CD8-positive, alpha-beta memory T cell (primary cell): ENCODE measurements around the gene SCN8A. TPM values are rescaled to one million over a fixed set of nuclear protein-coding genes. Genes with fewer than 3 reads are reported as not detected.

ENCODE experiments used
- CTCF ChIA-PET: fragments of 350-600 bp; sonication (Branson Sonifier 250); formaldehyde crosslinking; loops from one replicate; lab custom pipeline; 2021; ENCODE audit warnings: antibody characterized with exemption; lab: Charles Lee
- POLR2A ChIA-PET: fragments of 350-600 bp; sonication (Branson Sonifier 250); formaldehyde crosslinking; loops from one replicate; lab custom pipeline; 2021; ENCODE audit warnings: antibody characterized with exemption; lab: Charles Lee
- DNase-seq, 5 donors: peaks; one replicate each; pipeline versions ENCODE4 v3.0.0 to v3.0.0-alpha.2; 2020 to 2022; ENCODE audit warnings: mixed read lengths in 1 of 5
- H3K27ac ChIP-seq: one replicate; pipeline ENCODE4 v1.7.0; 2013; ENCODE audit warnings: low read depth, mild to moderate bottlenecking, low read length, moderate library complexity
- H3K27me3 ChIP-seq: 2 replicates; pipeline ENCODE4 v1.7.0; 2013; ENCODE audit warnings: low read length, mild to moderate bottlenecking; ENCODE audit not compliant: insufficient read depth, poor library complexity, severe bottlenecking
- H3K36me3 ChIP-seq: 2 replicates; pipeline ENCODE4 v1.7.0; 2013; ENCODE audit warnings: mild to moderate bottlenecking, low read length, moderate library complexity; ENCODE audit not compliant: insufficient read depth
- H3K4me1 ChIP-seq: 2 replicates; pipeline ENCODE4 v1.7.0; 2013; ENCODE audit warnings: mild to moderate bottlenecking, low read length, moderate library complexity; ENCODE audit not compliant: insufficient read depth
- H3K4me3 ChIP-seq: 2 replicates; pipeline ENCODE4 v1.7.0; 2013; ENCODE audit warnings: mild to moderate bottlenecking, low read length
- H3K9me3 ChIP-seq: 2 replicates; pipeline ENCODE4 v1.7.0; 2013; ENCODE audit warnings: mild to moderate bottlenecking, low read length
- H3K27ac Mint-ChIP-seq, 8 donors: one replicate each; pipeline ENCODE4 v1.8.0; 2020 to 2021; ENCODE audit warnings: mixed read lengths in 8 of 8, mild to moderate bottlenecking in 6 of 8, inconsistent platforms in 3 of 8, moderate library complexity in 3 of 8
- H3K27me3 Mint-ChIP-seq, 2 donors: one replicate each; pipeline ENCODE4 v1.8.0; 2020 to 2021; ENCODE audit warnings: mixed read lengths in 2 of 2, mild to moderate bottlenecking in 1 of 2, moderate library complexity in 1 of 2
- H3K36me3 Mint-ChIP-seq, 3 donors: one replicate each; pipeline ENCODE4 v1.8.0; 2020 to 2021; ENCODE audit warnings: mixed read lengths in 3 of 3, inconsistent platforms in 1 of 3, mild to moderate bottlenecking in 1 of 3
- H3K4me1 Mint-ChIP-seq, 3 donors: one replicate each; pipeline ENCODE4 v1.8.0; 2020 to 2021; ENCODE audit warnings: mixed read lengths in 3 of 3, inconsistent platforms in 1 of 3, mild to moderate bottlenecking in 1 of 3
- H3K4me3 Mint-ChIP-seq, 7 donors: one replicate each; pipeline ENCODE4 v1.8.0; 2020 to 2021; ENCODE audit warnings: mixed read lengths in 7 of 7, mild to moderate bottlenecking in 6 of 7, moderate library complexity in 4 of 7, inconsistent platforms in 2 of 7
- H3K9me3 Mint-ChIP-seq, 5 donors: one replicate each; pipeline ENCODE4 v1.8.0; 2020 to 2022; ENCODE audit warnings: mixed read lengths in 5 of 5, mild to moderate bottlenecking in 3 of 5, moderate library complexity in 2 of 5, inconsistent platforms in 1 of 5
- polyA plus RNA-seq: library from polyadenylated mRNA; unstranded; fragments of 300-500 nt; fragmentation: Illumina TruSeq; gene quantifications from one replicate; pipeline ENCODE4 v1.2.3, GENCODE V29; 2021
- total RNA-seq, 2 experiments: library from RNA; stranded (reverse); gene quantifications; one replicate each; pipeline ENCODE4 v1.2.3, GENCODE V29; 2021

The SCN8A gene
- total and polyA plus RNA-seq, 3 experiments from 2014 or later = 0.66 to 1.1 (median 0.83) TPM

DNA sequence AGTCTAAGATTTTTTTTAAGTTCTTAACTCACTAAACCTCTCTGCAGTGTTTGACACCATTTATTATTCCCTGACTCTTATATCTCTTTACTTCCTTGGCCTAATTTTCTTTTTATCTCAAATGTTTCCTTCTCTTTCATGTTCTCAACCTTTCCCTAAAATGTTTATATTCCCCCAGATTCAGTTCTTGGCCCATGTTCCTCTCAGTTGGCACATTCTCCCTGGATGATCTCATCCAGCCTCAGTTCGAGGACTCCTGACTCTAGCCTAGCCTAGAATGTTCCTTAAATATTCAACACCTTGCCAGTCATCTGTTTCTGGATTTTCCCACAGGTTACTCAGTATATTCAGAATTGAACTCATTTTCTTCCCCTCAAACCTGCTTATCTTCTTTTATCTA is 81.3 kb downstream of the SCN8A start:
- no peak overlapping the region for H3K4me3 ChIP-seq
- no peaks in the 10 kb centered on the region for H3K9me3 ChIP-seq
- H3K27ac ChIP-seq = no peak overlapping the region
- DNase-seq = no peak
- peaks cover 0 to 10% of the 10 kb centered on the region in 2 donors for H3K27me3 Mint-ChIP-seq
- no peaks in the 10 kb centered on the region for H3K4me1 ChIP-seq
- no peaks in the 10 kb centered on the region for H3K36me3 Mint-ChIP-seq
- POLR2A ChIA-PET = no interaction called here
- H3K27ac Mint-ChIP-seq = no peak overlapping the region
- H3K36me3 ChIP-seq = no peaks in the 10 kb centered on the region
- no peaks in the 10 kb centered on the region for H3K27me3 ChIP-seq
- no peaks in the 10 kb centered on the region for H3K9me3 Mint-ChIP-seq
- H3K4me3 Mint-ChIP-seq = no peak overlapping the region
- peaks cover 5 to 11% (median 6%) of the 10 kb centered on the region in 3 donors for H3K4me1 Mint-ChIP-seq
- CTCF ChIA-PET = no interaction called here

DNA sequence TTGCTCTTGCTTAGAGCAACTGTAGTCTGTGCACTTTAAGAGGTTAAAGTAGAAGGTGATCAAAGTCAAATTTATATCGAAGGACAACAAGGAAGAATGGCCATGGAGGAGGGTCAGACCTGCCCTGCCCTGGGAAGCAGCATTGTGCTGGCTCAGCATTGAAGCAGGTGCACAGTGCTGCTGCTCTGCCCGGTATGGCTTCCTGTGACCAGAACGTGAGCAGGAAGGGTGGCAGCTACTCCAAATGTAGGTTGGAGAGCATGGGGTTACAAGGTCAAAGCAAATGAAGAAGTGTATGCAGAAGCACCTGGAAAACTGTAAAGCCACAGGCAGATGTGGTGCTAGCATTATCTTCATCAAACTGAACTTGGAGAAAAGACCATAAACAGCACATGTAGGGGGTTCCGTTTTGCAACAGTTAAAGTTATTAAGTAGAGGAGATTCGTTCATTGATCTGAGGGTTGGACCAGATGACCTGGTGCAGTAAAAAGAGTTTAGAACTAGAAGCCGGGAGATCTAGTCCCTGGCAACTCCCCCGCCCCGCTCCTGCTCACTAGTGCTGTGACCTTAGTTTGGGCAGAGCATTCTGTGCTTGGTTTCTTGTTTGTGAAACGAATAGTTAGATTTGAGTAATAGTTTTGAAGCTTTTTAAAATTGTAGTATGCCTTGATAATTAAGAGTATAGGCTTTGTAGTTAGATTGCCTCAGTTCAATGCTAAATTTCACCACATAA is 84.2 kb downstream of the SCN8A start:
- Mint-ChIP-seq H3K27ac (peak overlapping the region in 1 of 8 donors; percentile 36), H3K4me1 (no peaks in the 10 kb centered on the region), H3K36me3 (no peaks in the 10 kb centered on the region), H3K4me3 (no peak overlapping the region), H3K27me3 (peaks cover under 1 to 14% of the 10 kb centered on the region in 2 donors), H3K9me3 (no peaks in the 10 kb centered on the region)
- no peak for DNase-seq
- no peaks in the 10 kb centered on the region for H3K4me1 ChIP-seq
- ChIA-PET POLR2A (no interaction called here), CTCF (no interaction called here)
- H3K9me3 ChIP-seq = no peaks in the 10 kb centered on the region
- no peak overlapping the region for H3K27ac ChIP-seq
- no peaks in the 10 kb centered on the region for H3K27me3 ChIP-seq
- H3K4me3 ChIP-seq = no peak overlapping the region
- H3K36me3 ChIP-seq = no peaks in the 10 kb centered on the region

GRCh38 chr12:51676875-51677274 is 85.8 kb downstream of the SCN8A start:
- no peak overlapping the region for H3K27ac ChIP-seq
- Mint-ChIP-seq H3K27me3 (peaks cover 6 to 13% of the 10 kb centered on the region in 2 donors), H3K9me3 (no peaks in the 10 kb centered on the region), H3K36me3 (no peaks in the 10 kb centered on the region), H3K27ac (no peak overlapping the region), H3K4me1 (no peaks in the 10 kb centered on the region), H3K4me3 (no peak overlapping the region)
- no peaks in the 10 kb centered on the region for H3K4me1 ChIP-seq
- ChIA-PET POLR2A (no interaction called here), CTCF (interaction anchor here (1.1 kb wide), 1 partner anchor 16 kb away, joined by 3 read pairs; no protein-coding TSS in a partner anchor)
- no peaks in the 10 kb centered on the region for H3K27me3 ChIP-seq
- DNase-seq = no peak
- no peaks in the 10 kb centered on the region for H3K36me3 ChIP-seq
- H3K4me3 ChIP-seq = no peak overlapping the region
- no peaks in the 10 kb centered on the region for H3K9me3 ChIP-seq

- no peaks in the 10 kb centered on the region for H3K9me3 ChIP-seq
- H3K27ac ChIP-seq = no peak overlapping the region
- DNase-seq = no peak
- H3K27me3 Mint-ChIP-seq = peaks cover 6 to 13% of the 10 kb centered on the region in 2 donors
- H3K27me3 ChIP-seq = no peaks in the 10 kb centered on the region
- H3K9me3 Mint-ChIP-seq = no peaks in the 10 kb centered on the region
- POLR2A ChIA-PET = no interaction called here
- H3K36me3 Mint-ChIP-seq = no peaks in the 10 kb centered on the region
- CTCF ChIA-PET = interaction anchor here (1.1 kb wide), 1 partner anchor 17 kb away, joined by 3 read pairs; no protein-coding TSS in a partner anchor
- H3K36me3 ChIP-seq = no peaks in the 10 kb centered on the region
- no peak overlapping the region for H3K4me3 Mint-ChIP-seq
- H3K4me1 Mint-ChIP-seq = no peaks in the 10 kb centered on the region
- no peak overlapping the region for H3K27ac Mint-ChIP-seq
- no peaks in the 10 kb centered on the region for H3K4me1 ChIP-seq
- no peak overlapping the region for H3K4me3 ChIP-seq
These were observed 86.4 kb downstream of the SCN8A start for GRCh38 chr12:51677284-51677968.

GRCh38 chr12:51678086-51678724 is 87.2 kb downstream of the SCN8A start:
- no peak overlapping the region for H3K4me3 ChIP-seq
- Mint-ChIP-seq H3K9me3 (no peaks in the 10 kb centered on the region), H3K27ac (no peak overlapping the region), H3K4me3 (no peak overlapping the region), H3K4me1 (no peaks in the 10 kb centered on the region), H3K36me3 (no peaks in the 10 kb centered on the region), H3K27me3 (peaks cover 8 to 13% of the 10 kb centered on the region in 2 donors)
- POLR2A ChIA-PET = no interaction called here
- H3K9me3 ChIP-seq = no peaks in the 10 kb centered on the region
- DNase-seq = peak in 2 of 5 donors; percentile 0 to 7
- H3K27me3 ChIP-seq = no peaks in the 10 kb centered on the region
- no peaks in the 10 kb centered on the region for H3K36me3 ChIP-seq
- CTCF ChIA-PET = interaction anchor here (1.1 kb wide), 1 partner anchor 18 kb away, joined by 3 read pairs; no protein-coding TSS in a partner anchor
- no peak overlapping the region for H3K27ac ChIP-seq
- no peaks in the 10 kb centered on the region for H3K4me1 ChIP-seq

GRCh38 chr12:51682981-51683380 is 91.9 kb downstream of the SCN8A start:
- POLR2A ChIA-PET = no interaction called here
- no peaks in the 10 kb centered on the region for H3K9me3 ChIP-seq
- H3K27me3 Mint-ChIP-seq = peaks cover 5 to 12% of the 10 kb centered on the region in 2 donors
- DNase-seq = no peak
- CTCF ChIA-PET = no interaction called here
- no peak overlapping the region for H3K4me3 ChIP-seq
- H3K4me1 Mint-ChIP-seq = peaks cover 0 to 6% (median 4%) of the 10 kb centered on the region in 3 donors
- no peaks in the 10 kb centered on the region for H3K36me3 Mint-ChIP-seq
- no peaks in the 10 kb centered on the region for H3K36me3 ChIP-seq
- H3K4me3 Mint-ChIP-seq = no peak overlapping the region
- no peak overlapping the region for H3K27ac Mint-ChIP-seq
- H3K9me3 Mint-ChIP-seq = no peaks in the 10 kb centered on the region
- H3K27ac ChIP-seq = no peak overlapping the region
- H3K27me3 ChIP-seq = no peaks in the 10 kb centered on the region
- no peaks in the 10 kb centered on the region for H3K4me1 ChIP-seq

DNA sequence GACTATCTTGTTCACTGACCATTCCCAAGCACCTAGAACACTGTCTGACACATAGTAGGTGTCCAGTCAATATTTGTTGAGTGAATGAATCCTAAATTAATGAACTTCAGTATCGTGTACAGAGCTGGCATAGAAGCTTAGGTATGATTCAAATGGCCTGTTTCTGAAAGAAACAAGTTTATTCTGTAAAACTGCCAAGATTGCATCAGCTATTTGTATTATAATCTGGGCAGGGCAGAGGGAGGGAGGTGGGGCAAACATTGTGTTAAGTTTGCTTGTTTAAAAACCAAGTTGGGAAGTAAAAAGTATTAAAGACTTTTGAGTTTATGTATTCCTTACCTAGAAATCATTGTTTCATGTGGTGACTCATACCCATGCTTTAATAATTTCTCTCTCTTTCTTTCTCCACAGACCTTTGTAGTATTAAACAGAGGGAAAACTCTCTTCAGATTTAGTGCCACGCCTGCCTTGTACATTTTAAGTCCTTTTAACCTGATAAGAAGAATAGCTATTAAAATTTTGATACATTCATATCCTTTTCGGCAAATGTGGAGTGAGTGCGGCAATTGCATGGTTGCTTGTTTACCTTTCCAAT is 92.8 kb downstream of the SCN8A start:
- H3K4me1 Mint-ChIP-seq = peaks cover 0 to 6% (median 4%) of the 10 kb centered on the region in 3 donors
- H3K27me3 Mint-ChIP-seq = peaks cover 5 to 12% of the 10 kb centered on the region in 2 donors
- no peaks in the 10 kb centered on the region for H3K9me3 Mint-ChIP-seq
- no peaks in the 10 kb centered on the region for H3K36me3 Mint-ChIP-seq
- POLR2A ChIA-PET = no interaction called here
- H3K27ac Mint-ChIP-seq = no peak overlapping the region
- Histone ChIP-seq H3K36me3 (no peaks in the 10 kb centered on the region), H3K4me1 (no peaks in the 10 kb centered on the region), H3K4me3 (no peak overlapping the region), H3K27me3 (no peaks in the 10 kb centered on the region), H3K9me3 (no peaks in the 10 kb centered on the region), H3K27ac (no peak overlapping the region)
- DNase-seq = no peak
- CTCF ChIA-PET = no interaction called here
- no peak overlapping the region for H3K4me3 Mint-ChIP-seq
